Measurements from ENCODE around the gene FASN.

GRCh38 chr17:82029391-82029790 is 68.6 kb downstream of the FASN start:
- TF ChIP-seq, protein P1, sequence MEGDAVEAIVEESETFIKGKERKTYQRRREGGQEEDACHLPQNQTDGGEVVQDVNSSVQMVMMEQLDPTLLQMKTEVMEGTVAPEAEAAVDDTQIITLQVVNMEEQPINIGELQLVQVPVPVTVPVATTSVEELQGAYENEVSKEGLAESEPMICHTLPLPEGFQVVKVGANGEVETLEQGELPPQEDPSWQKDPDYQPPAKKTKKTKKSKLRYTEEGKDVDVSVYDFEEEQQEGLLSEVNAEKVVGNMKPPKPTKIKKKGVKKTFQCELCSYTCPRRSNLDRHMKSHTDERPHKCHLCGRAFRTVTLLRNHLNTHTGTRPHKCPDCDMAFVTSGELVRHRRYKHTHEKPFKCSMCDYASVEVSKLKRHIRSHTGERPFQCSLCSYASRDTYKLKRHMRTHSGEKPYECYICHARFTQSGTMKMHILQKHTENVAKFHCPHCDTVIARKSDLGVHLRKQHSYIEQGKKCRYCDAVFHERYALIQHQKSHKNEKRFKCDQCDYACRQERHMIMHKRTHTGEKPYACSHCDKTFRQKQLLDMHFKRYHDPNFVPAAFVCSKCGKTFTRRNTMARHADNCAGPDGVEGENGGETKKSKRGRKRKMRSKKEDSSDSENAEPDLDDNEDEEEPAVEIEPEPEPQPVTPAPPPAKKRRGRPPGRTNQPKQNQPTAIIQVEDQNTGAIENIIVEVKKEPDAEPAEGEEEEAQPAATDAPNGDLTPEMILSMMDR (conservative IDR thresholded peaks at IDR 0.05; ENCODE audit: low read depth, low read length), result no peak
- TF ChIP-seq MAZ (IDR thresholded peaks at IDR 0.05; ENCODE audit: borderline replicate concordance, low read depth, low read length) (no peak), RCOR1 (IDR thresholded peaks at IDR 0.05; ENCODE audit: insufficient replicate concordance, low read length) (no peak), RAD21 (IDR thresholded peaks at IDR 0.05; ENCODE audit: low read length) (no peak), RFX5 (IDR thresholded peaks at IDR 0.05; ENCODE audit: low read depth, low read length) (no peak), POLR2A (IDR thresholded peaks at IDR 0.05; ENCODE audit: low read depth, low read length) (no peak), FOS (IDR thresholded peaks at IDR 0.05; ENCODE audit: low read depth, low read length) (no peak), USF2 (IDR thresholded peaks at IDR 0.05; ENCODE audit: low read depth, low read length) (no peak), MXI1 (IDR thresholded peaks at IDR 0.05; ENCODE audit: borderline replicate concordance, low read depth, low read length) (no peak), MAFK (IDR thresholded peaks at IDR 0.05; ENCODE audit: low read depth, low read length) (no peak), CEBPB (IDR thresholded peaks at IDR 0.05; ENCODE audit: low read depth, low read length) (no peak), ELK1 (IDR thresholded peaks at IDR 0.05; ENCODE audit: borderline replicate concordance, low read depth, low read length) (no peak)
